Activated naive CD8-positive, alpha-beta T cell treated with anti-CD3 and anti-CD28 coated beads, Interleukin-2, amount 50 U/mL, for 16 hours (primary cell): ENCODE data around the gene MED16.

Source experiments
- DNase-seq: peaks from one replicate; pipeline ENCODE4 v3.0.0-alpha.2; 2020; ENCODE audit warnings: low read depth, low spot score

MED16 gene

DNA sequence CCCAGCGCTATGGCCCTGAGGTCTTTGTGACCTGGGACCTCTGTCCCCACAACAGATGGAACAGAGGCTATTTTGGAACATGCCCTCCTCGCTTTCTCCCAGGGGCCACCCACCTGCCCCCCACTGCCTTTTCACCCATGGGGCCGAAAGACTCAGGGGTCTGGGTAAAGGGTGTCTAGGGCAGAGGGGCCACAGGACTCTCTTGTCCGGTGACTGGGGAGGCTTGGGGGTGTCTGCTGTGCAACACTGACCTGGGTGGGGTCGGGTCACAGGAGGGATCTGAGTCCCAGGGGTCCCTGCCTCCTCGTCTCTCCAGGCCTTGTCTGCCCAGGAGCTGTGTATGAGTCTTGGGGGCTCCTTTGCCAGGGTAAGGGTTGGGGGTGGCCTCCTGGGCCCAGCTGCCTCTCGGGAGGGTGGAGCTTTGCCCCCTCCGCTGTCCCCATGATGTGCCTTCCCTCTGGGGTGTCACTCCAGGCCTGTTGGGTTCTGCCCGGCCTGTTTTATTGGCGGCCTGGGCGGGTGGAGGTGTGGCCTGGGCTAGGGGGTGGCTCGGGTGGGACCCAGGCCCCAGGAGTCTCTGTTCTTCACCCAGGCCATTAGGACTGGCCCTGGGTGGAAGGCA, 34.9 kb upstream of the MED16 start:
- DNase-seq: no peak

DNA sequence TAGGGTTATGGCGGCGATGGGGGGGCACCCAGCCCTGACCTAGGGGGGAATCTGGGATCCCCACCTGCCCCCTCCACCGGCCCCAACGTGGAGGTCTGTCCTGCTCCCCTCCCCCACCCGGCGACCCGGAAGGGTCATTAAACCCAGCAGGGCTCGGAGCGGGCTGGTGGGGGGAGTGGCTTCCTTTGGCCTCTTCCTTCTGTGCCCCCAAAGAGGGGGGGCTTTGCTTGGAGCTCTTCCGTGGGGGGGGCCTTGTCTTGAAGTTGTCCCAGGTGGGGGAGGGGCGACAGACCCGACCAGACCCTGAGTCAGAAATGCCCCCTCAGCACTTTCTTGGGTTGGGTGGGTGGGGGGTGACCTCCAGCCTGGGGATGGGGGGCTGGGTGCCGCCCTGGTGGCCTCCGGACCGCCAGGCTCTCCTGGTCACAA, 34.4 kb upstream of the MED16 start:
- DNase-seq: no peak

DNA sequence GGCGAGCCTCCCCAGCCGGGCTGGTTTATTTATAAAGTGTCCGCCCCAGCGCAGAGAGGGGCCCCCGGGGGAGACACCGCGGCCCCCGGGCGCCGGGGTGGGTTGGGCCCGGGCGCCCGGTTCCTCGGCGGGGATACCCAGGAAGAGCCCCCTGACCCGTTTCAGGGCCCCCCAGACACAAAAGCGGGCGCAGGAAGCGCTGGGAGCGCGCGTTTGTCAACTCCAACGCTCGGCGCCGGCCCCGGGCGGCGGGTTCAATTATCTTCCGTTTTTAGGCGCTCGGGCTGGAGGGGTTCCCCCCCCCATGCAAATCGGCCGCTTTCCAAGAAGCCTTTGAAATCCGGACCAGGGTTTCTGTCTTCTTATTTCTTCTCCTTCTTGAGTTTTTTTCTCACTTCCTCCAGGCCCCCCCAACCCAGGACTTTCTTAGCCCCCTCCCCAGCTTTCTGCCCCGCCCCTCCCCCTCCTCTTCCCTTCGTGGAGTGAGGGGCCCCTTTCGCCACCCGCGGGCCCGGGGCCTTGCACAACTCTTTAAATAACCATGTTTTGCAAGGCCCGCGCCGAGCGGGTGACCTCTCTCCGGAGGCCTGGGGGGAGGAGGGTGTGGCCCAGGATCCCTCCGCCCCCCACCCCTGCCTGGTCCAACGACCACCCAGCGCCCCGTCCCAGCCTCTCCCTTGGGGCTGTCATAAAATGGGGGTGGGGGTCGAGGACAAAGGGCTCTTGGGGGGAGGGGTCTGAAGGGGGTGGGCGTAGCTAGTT, 33.8 kb upstream of the MED16 start:
- no peak for DNase-seq

DNA sequence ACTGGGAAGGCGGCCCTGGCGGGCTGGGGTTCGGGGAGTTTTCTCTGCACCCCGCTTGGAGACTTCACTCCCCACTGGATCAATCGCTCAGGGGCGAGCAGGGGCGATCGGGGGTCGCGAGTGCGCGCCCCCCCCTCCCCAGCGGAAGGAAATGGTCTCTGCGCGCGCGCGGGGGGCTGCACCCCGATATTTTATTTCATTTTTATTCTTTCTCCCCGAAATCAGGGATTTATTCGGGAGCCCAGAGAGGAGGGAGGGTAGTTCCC, 33.3 kb upstream of the MED16 start:
- DNase-seq: no peak

- DNase-seq: peak; percentile 42
Observed at GRCh38 chr19:925526-926322, 32.7 kb upstream of the MED16 start, which contains the start of gene ARID3A. Gene ARID3A (plus strand): TSS chr19:926035. CDS start chr19:929529, 3,494 bp downstream.

DNA sequence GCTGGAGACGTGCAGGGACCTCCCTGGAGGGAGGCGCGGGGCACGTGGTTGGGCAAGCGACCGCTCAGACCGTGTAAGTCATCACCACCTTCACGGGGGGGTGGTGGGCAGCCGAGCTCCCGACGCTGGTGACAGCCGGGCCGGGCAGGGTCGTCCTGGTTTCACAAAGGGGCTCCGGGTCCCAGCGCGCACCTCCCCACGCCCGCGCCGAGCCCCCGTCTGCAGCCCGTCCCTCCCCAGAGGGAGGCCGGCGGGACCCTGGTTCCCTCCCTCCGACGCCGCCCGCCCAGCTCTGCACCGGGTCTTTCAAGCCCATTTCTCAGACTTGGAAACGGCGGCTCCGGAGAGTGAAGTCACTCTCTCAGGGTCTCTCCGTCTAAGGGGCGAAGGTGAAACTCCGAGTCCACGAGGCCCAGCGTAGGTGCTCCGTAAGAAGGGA, 32.1 kb upstream of the MED16 start:
- DNase-seq: no peak

GRCh38 chr19:924553-925086, 31.6 kb upstream of the MED16 start:
- no peak for DNase-seq

DNA sequence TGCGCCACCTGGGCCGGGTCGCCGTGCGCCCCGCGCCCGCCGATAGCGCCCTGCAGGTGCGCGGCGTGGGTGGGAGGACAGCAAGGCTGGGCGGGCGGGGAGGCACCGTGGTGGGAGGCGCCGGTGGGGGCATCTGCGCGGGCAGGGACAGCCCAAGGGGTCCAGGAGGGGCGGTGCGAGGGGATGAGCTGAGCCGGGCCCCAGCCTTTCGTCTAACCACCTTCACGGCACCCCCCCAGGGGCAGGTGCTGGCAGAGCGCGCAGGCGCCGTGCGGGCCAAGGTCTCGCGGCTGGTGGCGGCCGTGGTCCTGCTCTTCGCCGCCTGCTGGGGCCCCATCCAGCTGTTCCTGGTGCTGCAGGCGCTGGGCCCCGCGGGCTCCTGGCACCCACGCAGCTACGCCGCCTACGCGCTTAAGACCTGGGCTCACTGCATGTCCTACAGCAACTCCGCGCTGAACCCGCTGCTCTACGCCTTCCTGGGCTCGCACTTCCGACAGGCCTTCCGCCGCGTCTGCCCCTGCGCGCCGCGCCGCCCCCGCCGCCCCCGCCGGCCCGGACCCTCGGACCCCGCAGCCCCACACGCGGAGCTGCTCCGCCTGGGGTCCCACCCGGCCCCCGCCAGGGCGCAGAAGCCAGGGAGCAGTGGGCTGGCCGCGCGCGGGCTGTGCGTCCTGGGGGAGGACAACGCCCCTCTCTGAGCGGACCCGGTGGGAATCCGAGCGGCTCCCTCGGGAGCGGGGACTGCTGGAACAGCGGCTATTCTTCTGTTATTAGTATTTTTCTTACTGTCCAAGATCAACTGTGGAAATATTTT, 27.3 kb upstream of the MED16 start:
- DNase-seq: no peak

DNA sequence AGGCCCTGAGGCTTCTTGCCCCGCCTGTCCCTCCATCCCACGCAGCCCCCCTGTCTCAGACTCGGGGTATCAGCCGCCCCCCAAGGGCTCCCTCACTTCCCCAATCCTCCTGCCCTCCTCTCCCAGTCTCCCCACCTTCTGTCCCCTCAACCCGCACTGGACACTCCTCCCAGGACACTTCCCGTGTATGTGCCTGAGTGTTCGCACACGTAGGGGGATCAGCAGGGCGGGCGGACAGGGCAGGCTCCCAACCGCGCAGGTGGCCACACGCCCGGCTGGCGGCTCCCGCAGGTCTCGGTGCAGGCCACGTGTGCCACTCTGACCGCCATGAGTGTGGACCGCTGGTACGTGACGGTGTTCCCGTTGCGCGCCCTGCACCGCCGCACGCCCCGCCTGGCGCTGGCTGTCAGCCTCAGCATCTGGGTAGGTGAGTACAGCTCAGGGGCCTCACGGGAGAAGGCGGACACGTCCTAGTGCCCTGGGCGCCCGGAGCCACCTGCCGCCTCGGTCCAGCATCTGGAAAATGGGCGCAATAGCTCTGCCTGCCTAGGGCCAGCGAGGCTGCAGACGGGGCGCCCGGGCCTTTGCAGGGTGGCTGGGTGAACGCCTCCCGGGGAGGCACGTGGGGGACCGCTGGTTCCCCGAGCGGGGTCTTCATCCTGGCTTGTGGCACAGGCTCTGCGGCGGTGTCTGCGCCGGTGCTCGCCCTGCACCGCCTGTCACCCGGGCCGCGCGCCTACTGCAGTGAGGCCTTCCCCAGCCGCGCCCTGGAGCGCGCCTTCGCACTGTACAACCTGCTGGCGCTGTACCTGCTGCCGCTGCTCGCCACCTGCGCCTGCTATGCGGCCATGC, 26.4 kb upstream of the MED16 start:
- DNase-seq: no peak

GRCh38 chr19:918481-919198, 25.7 kb upstream of the MED16 start:
- no peak for DNase-seq

DNA sequence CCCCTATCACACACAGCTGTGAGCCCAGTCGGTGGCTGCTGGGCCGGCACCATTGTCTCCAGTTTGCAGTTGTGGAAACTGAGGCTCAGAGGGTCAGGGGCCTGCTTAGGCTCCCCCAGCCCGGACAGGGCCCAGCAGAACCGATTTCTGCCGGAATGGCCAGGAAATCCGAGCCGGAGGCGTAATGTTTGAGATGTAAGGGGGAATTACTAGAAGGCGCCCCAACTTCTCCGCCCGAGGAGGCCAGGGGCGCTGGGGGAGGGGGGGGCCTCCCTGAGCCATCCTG, 25.1 kb upstream of the MED16 start:
- no peak for DNase-seq

GRCh38 chr19:917323-918151, 24.6 kb upstream of the MED16 start, which contains the start of gene KISS1R:
Gene KISS1R (plus strand): TSS chr19:917333. CDS start chr19:917503, 170 bp downstream.
- no peak for DNase-seq

- DNase-seq: no peak
Observed at GRCh38 chr19:916645-917322, 23.8 kb upstream of the MED16 start.

- DNase-seq: peak; percentile 68
Observed at GRCh38 chr19:913080-913748, 20.2 kb upstream of the MED16 start, which contains the start of gene R3HDM4. Gene R3HDM4 (minus strand): TSS chr19:913219. CDS start chr19:913157, 62 bp downstream.

DNA sequence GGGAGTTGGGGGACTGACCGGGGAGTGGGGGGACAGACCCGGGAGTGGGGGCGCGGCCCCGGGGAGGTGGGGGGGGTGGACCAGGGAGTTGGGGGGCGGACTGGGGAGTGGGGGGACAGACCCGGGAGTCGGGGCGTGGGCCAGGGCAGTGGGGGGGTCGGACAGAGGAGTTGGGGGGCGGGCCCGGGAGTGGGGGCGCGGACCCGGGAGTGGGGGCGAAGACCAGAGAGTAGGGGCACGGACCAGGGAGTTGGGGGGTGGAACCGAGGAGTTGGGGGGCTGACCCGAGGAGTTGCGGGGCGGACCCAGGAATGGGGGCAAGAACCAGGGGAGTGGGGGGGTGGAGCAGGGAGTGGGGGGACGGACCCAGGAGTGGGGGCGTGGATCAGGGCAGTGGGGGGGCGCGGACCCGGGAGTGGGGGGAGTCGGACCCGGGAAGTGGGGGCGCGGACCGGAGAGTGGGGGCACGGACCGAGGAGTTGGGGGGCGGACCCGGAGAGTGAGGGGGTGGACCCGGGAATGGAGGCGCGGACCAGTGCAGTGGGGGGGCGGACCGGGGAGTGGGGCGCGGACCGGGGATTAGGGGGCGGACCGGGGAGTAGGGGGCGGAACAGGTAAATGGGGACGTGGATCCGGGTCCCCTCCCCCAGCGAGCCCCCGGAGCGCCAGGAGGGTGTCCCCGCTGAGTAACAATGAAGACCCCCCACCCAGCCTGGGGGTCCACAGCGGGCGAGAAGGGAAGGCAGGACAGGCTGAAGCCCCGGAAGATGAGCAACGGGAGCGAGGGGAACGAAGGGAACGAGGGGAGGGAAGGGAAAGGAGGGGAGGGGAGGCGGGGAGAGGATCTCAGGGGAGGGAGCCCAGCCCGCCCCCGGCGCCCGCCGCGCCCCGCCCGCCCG, 19.4 kb upstream of the MED16 start:
- DNase-seq: no peak

- DNase-seq: no peak
Observed at GRCh38 chr19:911197-912033, 18.4 kb upstream of the MED16 start.
